Superior temporal gyrus (tissue), 1 donor: ENCODE measurements around the gene ATP5F1C.
"Not testable (repeated sequence)": the region's sequence is repeated elsewhere in the genome, so short reads cannot be mapped to it uniquely, and the experiment has no call there.

Experiments used
- DNase-seq: peaks from one replicate; pipeline ENCODE4 v3.0.0-alpha.2; 2016; ENCODE audit errors: extremely low spot score

ATP5F1C gene

DNA sequence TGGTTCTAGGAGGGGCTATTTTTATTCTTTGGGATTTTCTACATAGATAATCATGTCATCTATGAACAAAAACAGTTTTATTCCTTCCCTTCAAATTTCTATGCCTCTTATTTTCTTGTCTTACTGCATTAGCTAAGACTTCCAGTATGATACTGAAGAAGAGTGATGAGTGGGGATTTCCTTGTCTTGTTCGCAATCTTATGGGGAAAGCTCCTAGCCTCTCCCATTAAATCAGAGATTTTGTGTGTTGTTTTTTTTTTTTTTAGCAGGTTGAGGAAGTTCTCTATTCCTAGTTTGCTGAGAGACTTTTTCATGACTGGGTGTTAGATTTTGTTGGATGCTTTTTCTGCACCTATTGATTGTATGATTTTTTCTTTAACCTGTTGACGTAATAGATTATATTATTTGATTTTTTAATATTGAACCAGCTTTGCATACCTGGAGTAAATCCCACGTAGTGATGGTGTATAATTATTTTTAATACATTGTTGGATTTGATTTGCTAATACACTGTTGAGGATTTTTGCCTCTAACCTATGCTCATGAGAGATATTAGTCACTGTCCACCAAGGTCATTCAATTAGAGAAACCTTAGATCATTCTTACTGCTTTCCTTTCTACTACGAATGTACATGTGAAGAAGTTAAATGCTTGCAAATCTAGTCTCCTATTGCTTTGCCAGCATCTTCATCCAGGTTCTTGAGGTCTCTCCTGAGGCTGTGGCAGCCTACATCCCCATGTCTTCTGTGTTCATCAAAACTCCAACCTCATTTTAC lies 6.5 kb downstream of the ATP5F1C start:
- no peak for DNase-seq

DNA sequence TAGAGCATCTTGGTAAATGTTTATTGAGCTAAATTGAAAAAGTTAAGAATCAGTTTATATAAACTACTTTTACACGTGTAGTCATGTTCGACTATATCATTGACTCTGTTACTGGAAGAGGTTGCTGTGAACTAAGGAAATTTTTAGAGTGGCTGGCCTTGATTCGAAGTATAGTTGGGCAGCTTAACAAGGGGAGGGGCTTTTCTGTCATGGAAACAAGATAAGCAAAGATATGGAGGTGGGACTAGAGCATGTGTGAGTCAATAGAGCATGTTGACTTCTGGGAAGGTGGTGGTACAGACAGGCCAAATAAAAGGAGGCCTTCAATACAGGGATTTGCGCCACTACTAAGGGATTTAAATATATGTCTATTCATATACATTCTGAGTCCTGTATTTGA lies 7.6 kb downstream of the ATP5F1C start:
- DNase-seq: no peak

DNA sequence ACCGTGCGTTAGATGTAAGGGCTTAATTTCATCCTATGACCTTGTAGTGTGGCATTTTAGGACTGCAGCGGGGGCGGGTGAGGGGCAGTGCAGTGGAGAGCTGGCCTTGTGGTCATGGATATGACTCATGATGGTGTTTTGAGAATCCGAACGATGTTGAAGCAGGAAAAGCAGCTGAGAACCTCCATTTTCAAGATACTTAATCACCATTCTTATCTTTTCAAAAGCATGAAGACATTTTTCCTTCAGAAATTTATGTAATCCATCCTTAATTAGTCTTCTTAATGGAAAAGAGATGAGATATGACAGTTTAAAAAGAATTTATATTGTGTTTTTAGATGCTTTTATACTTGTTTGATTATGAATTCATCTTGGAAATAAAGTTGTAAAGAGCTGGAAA lies 9.6 kb downstream of the ATP5F1C start:
- DNase-seq: no peak

DNA sequence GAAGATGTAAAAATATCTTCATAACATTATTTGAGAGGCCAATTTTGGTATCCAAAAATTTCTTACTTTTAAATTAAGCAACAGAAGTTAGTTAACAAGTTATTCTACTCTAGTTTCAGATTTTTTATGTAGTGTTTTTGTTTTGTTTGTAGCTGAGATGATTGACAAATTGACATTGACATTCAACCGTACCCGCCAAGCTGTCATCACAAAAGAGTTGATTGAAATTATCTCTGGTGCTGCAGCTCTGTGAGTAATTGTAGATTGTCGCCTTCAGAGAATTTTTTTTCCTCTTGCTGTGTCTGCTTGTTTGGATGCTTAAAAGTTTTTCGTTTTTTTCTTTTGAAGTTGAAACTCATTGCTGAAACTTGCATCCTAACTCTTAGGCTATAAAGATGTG lies 14.6 kb downstream of the ATP5F1C start:
- no peak for DNase-seq

DNA sequence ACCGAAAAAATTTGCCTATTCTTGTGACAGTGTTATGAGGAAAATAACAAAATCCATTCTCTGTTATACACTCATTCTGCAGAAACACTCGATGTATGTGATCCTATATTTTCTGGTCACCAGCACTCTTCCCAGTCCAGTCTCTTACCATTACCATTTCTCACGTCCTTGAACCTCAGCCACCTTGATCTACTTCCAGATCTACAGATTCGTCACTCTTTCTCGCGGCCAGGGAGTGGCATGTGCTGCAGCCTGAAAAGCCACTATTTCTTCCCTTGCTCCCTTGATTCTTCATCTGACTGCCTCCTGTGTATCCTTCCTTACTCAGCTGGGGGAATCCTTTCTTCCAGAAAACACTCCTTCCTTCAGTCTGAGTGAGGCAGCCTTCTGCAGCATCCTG lies 16.2 kb downstream of the ATP5F1C start:
- no peak for DNase-seq

DNA sequence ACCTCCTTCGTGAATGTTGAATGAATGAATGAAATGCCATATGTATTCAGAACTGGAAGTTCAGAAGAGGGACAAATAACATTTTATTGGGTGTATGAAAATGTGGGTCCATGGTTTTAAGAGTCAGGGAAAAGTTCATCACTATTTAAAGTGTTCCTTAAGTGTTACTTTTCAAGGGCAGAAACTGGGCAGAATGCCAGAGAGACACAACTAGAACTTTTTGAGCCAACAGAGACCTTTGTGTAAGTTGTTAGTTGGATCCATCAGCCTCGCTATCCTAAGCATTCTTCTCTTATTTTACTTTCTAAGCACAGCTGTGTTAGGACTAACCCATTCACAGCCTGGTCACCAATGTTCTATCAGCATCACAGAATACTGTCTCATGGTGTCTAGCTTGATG lies 16.8 kb downstream of the ATP5F1C start:
- no peak for DNase-seq

DNA sequence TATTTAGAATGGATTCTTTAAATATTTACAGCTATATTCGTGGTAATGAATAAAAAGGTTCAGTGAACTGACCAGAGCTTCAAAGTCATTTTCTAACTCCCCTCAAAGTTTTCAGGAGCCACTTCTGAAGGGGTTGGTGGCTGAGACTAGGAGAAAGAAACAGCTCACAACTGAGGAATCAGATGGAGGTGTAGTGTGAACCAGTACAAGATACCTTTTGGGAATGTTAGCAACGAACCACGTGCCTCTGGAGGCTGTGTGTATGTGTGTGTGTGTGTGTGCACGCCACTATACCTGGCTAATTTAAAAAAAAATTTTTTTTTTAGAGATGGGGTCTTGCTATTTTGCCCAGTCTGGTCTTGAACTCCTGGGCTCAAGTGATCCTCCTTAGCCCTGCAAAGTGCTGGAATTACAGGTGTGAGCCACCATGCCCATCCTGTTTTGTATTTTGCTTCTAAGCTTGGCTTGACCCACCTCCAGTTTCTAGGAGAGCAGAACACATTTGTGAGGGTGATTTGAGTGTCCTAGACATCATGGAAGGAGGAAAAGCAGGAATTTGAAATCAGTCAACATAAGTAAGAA lies 20.8 kb downstream of the ATP5F1C start:
- no peak for DNase-seq

DNA sequence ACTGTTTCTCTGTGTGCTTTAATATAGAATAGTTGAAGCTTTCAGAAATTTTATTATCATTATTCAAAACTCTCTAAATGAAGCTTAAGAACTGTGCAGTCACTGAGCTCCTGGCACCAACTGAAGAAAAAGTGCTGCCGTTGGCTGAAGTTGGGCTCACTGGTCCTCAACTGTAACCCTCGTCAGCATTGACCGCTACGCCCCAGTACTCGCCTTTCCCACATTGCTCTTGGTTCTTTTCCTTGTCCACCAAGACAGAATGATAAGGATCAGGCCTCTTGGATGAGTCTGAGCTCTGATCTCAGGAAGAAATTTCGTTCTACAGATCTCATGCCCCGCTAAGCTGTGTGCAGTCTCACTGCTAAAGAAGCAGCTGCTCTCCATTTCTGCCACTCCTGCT lies 22.5 kb downstream of the ATP5F1C start:
- no peak for DNase-seq

DNA sequence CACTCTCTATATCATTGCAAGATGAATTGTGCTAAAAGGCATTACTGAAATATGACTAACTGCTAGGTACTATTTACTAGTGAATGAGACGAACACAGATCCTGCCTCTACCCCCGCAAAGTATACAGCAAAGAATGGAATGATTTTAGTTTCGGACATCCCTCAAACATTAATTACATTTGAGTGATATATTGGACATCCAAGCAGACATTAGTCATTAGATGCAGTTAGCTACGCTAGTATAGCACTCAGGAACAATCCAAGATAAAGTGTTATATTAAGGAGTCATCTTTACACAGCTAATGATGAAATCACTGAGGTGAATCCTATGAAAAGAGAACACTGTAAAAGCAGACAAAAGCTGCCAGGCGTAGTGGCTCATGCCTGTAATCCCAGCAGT lies 23.0 kb downstream of the ATP5F1C start:
- DNase-seq: no peak

DNA sequence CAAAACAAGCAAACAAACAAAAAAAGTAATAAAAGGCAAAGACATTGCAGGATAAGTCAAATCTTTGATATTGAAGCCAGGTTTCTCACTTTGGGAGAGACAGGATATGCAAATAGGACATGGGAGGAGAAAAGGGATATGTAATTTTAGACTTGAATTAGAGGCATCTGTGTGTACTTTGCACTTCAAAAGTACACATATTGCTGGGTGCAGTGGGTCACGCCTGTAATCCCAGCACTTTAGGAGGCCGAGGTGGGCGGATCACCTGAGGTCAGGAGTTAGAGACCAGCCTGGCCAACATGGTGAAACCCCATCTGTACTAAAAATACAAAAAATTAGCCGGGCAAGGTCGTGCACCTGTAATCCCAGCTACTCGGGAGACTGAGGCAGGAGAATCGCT lies 23.8 kb downstream of the ATP5F1C start:
- not testable (repeated sequence) for DNase-seq

DNA sequence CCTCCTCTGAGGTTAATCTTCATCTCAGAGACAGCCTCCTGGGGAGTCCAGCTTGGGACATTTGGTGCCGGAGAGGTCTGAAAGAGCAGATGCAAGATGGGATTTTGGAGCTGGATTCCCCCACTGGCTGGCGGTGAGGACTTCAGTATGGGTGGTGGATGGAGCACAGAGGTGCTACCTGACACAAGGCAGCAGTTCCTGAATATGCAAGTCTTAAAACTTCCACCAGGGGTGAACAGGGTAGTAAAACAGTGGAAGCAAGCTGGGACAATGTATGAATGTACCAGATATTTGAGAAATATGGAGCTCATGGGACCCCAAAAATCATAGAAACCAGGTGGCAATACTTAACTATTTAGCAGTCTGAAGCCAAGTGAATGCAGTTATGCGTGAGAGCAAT lies 25.5 kb downstream of the ATP5F1C start:
- DNase-seq: no peak

DNA sequence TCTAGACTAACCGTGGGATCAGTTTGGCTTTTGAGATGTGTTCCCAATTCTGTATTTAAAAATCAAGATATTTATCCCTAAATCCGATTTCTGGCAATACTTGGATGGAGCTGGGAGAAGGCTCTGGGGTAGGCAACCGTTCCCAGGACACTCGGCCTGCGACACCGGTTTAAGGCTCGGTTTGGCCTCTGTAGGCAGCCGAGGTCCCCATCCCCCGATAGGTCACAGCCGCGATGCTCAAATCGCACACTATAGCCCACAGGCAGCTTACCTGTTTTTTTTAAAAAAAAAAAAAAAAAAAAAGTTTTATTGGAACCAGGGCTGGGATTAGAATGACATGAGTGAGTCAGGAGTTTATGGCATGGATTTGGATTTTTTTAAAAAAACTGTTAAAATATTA lies 29.6 kb downstream of the ATP5F1C start:
- DNase-seq: no peak

DNA sequence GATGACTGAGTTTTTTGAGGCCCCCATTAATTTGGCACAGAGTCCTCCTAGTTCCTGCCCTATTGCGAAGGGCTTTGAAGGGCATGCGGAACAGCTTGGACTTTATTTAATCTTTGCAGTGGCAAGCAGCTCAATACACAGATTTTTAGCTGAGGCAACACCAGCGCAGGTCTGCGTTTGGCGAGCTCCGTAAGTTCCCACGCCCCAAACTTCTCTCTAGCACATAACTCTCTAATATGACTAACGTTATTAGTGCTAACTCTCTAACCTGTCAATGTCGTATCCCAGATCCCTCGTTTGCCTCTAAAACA lies 30.0 kb downstream of the ATP5F1C start:
- DNase-seq: no peak

DNA sequence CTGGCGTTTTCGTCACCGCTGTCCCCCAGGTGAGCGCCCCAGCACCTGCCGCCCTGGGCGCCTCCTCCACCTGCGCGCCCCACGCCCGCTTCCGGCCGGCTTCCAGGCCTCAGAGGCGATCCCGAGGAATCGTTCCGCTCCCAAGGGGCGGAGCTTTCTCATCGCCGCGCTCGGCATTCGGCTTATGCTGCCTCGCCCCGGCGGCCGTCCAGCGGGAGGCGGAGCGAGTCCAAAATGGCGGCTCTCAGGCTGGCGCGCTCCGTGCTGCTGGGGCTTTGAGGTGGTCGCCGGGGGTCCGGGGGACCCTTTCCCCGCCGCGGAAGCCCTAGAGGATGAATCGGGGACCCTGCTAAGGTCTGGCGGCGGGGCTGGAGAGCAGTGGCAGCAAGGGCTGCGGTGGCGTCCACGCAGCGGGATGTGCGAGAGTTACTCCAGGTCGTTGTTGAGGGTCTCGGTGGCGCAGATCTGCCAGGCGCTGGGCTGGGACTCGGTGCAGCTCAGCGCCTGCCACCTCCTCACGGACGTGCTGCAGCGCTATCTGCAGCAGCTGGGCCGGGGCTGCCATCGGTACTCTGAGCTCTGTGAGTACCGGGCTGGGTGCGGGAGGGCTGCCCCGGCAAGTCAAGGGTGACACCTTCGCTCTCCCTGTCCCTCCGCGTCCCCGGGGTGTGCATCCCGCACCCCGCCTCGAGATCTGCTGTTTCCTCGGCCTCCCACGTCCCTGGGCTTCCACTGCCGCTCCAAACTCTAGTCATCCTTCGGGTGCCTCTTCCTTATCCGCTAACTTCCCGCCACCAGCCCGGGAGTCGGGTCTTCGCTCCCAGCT lies 30.5 kb downstream of the ATP5F1C start, which contains the start of gene TAF3:
TSS of gene TAF3 (plus strand) at position 211 of the 826 bp plus-strand sequence. CDS start at position 416, 205 bp downstream.
- DNase-seq: peak; percentile 94

DNA sequence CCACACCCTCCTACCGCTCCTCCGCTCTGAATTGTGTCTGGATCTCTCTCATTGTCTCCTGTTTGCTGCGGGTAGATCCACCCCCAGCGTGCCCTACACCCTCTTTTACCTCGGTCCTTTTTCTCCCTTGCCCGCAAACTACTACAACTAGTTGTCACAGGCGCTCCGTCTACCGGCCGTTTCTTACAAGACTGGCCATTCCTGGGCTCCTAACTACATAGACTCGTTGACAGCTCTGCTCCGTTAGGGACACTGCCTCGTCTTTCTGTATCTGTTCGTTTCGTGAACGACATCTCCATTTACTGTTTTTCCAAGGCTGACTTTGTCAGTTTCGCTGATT lies 31.1 kb downstream of the ATP5F1C start:
- peak; percentile 76 for DNase-seq

DNA sequence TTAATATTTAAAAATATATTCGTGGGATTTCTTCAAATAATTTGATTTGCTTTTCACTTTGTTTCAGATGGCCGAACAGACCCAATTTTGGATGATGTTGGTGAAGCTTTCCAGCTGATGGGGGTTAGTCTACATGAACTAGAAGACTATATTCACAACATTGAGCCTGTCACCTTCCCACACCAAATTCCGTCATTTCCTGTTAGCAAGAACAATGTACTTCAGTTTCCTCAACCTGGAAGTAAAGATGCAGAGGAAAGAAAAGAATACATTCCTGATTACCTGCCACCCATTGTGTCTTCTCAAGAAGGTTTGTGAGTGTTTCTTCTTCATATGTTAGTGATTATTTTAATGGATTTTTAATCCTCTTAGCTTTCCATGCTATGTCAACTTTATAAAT lies 36.3 kb downstream of the ATP5F1C start:
- no peak for DNase-seq

DNA sequence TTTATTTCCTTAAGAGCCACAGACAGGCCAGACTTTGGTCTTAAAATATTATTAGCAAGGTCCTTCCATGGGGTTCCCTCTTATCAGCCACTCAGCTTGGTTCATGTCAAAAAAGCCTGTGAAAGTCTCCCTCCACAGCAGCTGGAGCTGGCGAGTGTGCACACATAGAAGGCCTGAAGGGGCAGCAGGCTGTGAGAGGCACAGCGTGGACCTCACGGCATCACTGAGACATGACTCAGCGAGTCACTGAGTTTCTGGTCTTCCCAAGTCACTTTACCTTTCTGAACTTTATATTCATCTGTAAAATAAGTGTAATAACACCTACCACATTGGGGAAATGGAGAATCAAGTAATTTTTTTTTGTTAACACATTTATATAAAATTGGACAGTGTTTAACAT lies 39.0 kb downstream of the ATP5F1C start:
- DNase-seq: no peak

DNA sequence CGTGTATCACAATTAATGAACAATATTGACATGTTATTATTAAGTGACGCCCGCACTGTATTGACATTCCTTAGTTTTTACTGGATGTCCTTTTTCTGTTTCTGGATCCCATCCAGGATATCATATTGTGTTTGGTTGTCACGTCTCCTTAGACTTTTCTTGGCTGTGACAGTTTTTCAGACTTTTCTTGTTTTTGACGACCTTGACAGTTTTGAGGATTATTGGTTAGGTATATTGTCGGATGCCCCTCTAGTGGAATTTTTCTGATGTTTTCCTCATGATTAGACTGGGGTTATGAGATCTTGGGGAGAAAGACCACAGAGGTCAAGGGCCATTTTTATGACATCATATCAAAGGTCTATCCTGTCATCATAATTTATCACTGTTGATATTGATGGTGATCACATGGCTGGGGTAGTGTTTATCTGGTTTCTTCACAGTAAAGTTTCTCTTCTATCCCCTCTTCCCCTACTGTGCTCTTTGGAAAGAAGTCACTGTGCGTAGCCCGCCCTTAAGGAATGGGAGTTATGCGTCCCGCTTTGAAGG lies 41.4 kb downstream of the ATP5F1C start:
- DNase-seq: no peak

DNA sequence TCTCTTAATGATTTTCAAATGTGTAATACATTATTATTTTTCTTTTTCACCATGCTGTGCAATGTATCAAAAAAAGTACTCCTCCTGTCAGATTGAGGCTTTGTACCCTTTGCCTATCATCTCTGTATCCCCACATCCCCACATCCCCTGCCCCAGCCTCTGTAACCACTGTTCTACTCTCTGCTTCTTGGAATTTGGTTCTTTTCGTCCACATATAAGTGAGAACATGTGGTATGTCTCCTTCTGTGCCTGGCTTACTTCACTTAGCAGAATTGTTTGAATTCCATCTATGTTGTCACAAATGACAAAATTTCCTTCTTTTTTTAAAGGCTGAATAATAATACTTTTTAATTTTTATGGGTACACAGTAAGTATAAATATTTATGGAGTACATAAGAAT lies 44.1 kb downstream of the ATP5F1C start:
- DNase-seq: no peak

DNA sequence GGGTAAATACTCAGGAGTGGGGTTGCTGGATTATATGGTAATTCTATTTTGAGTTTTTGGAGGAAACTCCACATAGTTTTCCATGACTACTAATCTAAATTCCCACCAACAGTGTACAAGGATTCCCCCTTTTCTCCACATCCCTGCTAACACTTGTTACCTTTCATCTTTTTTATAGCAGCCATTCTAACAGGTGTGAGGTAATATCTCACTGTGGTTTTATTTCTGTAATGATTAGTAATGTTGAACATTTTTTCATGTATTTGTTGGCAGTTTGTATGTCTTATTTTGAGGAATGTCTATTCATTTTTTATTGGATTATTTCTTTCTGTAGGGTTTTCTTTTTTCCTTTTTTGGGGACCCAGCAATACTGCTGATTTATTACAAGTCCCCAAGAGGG lies 45.2 kb downstream of the ATP5F1C start:
- no peak for DNase-seq

DNA sequence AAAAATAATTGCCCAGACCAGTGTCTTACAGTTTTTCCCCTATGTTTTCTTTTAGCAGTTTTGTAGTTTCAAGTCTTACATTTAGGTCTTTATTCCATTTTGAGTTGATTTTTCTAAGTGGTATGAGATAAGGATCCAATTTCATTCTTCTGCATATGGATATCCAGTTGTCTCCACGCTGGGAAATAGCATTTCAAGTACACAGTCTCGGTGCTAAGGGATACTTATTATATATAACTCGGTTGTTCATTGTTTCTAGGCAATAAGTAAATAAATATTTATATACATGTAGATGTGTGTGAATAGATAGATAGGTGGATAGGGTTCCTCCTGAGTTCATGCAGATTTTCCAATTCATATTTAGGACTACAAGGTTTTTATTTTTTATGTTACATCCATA lies 46.3 kb downstream of the ATP5F1C start:
- DNase-seq: no peak

DNA sequence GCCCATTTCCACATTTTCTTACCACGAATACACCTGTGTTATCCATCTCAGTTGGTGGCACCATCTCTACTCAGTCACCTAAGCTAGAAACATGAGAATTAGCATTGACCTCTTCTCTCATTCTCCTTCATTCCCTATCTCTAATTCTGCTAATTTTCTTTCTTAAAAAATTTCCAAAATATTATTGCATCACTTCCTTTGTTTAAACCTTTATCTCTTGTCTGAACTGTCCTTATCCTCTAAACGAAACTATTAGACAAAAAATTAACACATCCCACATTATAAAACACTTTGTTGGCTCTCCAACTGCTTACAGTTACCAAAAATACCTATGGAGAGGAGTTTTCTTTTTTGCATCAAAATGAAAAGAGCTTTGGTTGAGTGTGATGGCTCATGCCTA lies 48.6 kb downstream of the ATP5F1C start:
- DNase-seq: no peak

DNA sequence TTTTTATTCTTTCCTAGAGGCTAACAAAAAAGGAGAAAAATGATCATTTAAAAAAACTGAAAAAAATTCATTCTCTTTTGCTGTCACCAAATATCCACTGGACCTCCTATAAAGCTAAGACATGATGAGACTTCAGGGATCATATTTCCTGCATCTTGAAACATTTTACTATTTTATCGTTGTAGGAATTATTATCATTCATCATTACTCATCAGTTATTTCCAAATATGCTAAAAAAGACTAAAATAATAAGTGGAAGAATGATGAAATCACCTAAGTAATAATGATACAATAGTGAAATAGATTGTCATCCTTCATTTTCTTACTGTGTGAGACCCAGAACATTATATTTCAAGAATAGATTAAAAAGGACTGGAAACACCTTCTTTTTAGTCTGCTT lies 58.6 kb downstream of the ATP5F1C start:
- DNase-seq: no peak
